Tibial nerve (tissue), 4 donors: ENCODE measurements around the gene KIF26A. TPM values are rescaled to one million over a fixed set of nuclear protein-coding genes. Genes with fewer than 3 reads are reported as not detected.
"Not testable (repeated sequence)": the region's sequence is repeated elsewhere in the genome, so short reads cannot be mapped to it uniquely, and the experiment has no call there.

Experiments
- DNase-seq, 2 donors: peaks; one replicate each; pipeline ENCODE4 v3.0.0-alpha.2; 2019; ENCODE audit warnings: low spot score in 2 of 2
- H3K27ac ChIP-seq, 4 donors: fragments of 200-600 bp; sonication (generic) in 3 of 4; one replicate each; pipeline ENCODE4 v1.5.1; 2017 to 2019; ENCODE audit warnings: mild to moderate bottlenecking in 1 of 4
- H3K27me3 ChIP-seq, 2 donors: fragments of 200-600 bp; sonication (generic) in 1 of 2; one replicate each; pipeline versions ENCODE4 v1.5.1 to v1.6.0; 2017 to 2019
- H3K36me3 ChIP-seq, 3 donors: fragments of 200-600 bp; sonication (generic); one replicate each; pipeline ENCODE4 v1.5.1; 2018 to 2019
- H3K4me1 ChIP-seq, 4 donors: fragments of 200-600 bp; sonication (generic) in 3 of 4; one replicate each; pipeline ENCODE4 v1.5.1; 2017 to 2019
- H3K4me3 ChIP-seq, 4 donors: fragments of 200-600 bp; sonication (generic) in 3 of 4; one replicate each; pipeline ENCODE4 v1.5.1; 2017 to 2019; ENCODE audit warnings: mild to moderate bottlenecking in 1 of 4, moderate library complexity in 1 of 4
- H3K9me3 ChIP-seq, 4 donors: fragments of 200-600 bp; sonication (generic) in 3 of 4; one replicate each; pipeline ENCODE4 v1.5.1; 2017 to 2019
- EP300 ChIP-seq, 2 donors: sonication (generic); formaldehyde crosslinking; IDR thresholded peaks; one replicate each; pipeline ENCODE4 v1.6.1; 2017; ENCODE audit warnings: antibody characterized with exemption in 2 of 2, mild to moderate bottlenecking in 1 of 2
- POLR2A ChIP-seq, 2 donors: fragments of 450-650 bp; IDR thresholded peaks; one replicate each; pipeline ENCODE4 v1.6.1; 2017; ENCODE audit warnings: antibody characterized with exemption in 2 of 2, mild to moderate bottlenecking in 2 of 2, moderate library complexity in 2 of 2
- WGBS, 2 donors: methylation state at CpG; one replicate each; pipeline ENCODE4 v1.1.5; 2018; 5-methylcytosine and 5-hydroxymethylcytosine counted together
- total RNA-seq, 4 donors: library from RNA; depleted of rRNA; stranded (reverse); fragments of >200 nt; gene quantifications; one replicate each; pipeline ENCODE4 v1.1.0, GENCODE V29; 2016
- TF ChIP-seq, protein P1 (sequence below), 5 experiments: fragments of 200-600 bp in 3 of 5; fragments of 450-650 bp in 2 of 5; sonication (generic) in 3 of 5; IDR thresholded peaks; one replicate each; pipeline ENCODE4 v1.5.1; 2016 to 2019; ENCODE audit warnings: antibody characterized with exemption in 5 of 5, mild to moderate bottlenecking in 3 of 5, moderate library complexity in 2 of 5

The KIF26A gene
- total RNA-seq, 4 donors from 2014 or later: 2.6 to 4.2 (median 3.3) TPM

DNA sequence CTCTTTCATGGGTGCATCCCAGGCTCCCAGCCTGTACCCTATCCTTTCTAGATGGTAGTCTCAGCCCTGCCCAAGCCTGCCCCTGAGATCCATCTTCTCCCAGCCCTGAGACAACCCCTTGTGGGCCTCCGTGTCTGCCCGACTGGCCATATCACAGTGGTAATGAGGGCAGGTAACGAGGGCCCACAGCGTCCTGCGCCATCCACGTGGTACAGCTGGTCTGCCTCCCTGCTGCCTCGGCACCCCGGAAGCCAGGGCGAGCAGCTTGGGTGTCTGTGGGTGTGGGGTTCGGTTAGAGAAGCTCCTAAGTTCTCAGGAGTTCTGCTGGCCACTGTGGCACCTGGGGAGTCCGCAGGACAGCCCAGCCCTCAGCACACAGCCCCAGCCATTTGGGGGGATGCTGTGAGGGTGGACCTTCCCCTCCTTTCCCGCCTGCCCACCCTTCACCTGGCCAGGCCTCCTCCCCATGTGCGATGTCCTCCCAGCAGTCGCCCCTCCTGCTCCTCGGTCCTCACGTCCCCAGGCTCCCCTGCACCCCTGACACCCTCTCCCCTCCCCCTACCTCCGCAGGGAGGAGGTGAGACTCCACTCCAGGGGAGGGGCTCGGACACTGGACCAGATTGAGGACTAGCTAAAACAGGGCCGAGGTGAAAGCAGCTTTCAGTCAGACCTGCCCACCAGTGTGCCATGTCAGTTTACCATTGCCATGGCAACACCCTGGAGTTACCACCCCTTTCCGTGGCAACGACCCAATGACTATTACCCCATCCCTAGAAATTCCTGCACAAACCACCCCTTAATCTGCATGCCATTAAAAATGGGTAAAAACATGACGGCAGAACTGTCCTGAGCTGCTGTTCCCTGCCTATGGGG is 69.0 kb downstream of the KIF26A start:
- 82 to 87% methylated on average over 17 to 22 of the region's 22 CpGs for WGBS, 2 donors
- TF ChIP-seq, protein P1, sequence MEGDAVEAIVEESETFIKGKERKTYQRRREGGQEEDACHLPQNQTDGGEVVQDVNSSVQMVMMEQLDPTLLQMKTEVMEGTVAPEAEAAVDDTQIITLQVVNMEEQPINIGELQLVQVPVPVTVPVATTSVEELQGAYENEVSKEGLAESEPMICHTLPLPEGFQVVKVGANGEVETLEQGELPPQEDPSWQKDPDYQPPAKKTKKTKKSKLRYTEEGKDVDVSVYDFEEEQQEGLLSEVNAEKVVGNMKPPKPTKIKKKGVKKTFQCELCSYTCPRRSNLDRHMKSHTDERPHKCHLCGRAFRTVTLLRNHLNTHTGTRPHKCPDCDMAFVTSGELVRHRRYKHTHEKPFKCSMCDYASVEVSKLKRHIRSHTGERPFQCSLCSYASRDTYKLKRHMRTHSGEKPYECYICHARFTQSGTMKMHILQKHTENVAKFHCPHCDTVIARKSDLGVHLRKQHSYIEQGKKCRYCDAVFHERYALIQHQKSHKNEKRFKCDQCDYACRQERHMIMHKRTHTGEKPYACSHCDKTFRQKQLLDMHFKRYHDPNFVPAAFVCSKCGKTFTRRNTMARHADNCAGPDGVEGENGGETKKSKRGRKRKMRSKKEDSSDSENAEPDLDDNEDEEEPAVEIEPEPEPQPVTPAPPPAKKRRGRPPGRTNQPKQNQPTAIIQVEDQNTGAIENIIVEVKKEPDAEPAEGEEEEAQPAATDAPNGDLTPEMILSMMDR (IDR thresholded peaks at IDR 0.05): no peak
- TF ChIP-seq EP300 (IDR thresholded peaks at IDR 0.05): no peak
- no peak for TF ChIP-seq POLR2A (IDR thresholded peaks at IDR 0.05)
- Histone ChIP-seq H3K4me1 (no peaks in the 10 kb centered on the region), H3K9me3 (no peaks in the 10 kb centered on the region), H3K36me3 (no peaks in the 10 kb centered on the region), H3K4me3 (no peak overlapping the region), H3K27me3 (peaks cover 0 to 7% of the 10 kb centered on the region in 2 donors), H3K27ac (no peak overlapping the region)
- no peak for DNase-seq

DNA sequence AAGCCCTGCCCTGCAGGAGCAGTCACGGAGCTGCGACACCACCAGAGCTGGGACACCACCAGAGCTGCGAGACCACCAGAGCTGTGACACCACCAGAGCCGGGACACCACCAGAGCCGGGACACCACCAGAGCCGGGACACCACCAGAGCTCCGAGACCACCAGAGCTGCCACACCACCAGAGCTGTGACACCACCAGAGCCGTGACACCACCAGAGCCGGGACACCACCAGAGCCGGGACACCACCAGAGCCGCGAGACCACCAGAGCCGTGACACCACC is 69.6 kb downstream of the KIF26A start:
- not testable (repeated sequence) for DNase-seq, H3K27ac ChIP-seq, H3K4me1 ChIP-seq, H3K27me3 ChIP-seq, H3K9me3 ChIP-seq, H3K4me3 ChIP-seq, H3K36me3 ChIP-seq
- WGBS, 2 donors: 67 to 92% methylated on average over 2 to 6 of the region's 13 CpGs

DNA sequence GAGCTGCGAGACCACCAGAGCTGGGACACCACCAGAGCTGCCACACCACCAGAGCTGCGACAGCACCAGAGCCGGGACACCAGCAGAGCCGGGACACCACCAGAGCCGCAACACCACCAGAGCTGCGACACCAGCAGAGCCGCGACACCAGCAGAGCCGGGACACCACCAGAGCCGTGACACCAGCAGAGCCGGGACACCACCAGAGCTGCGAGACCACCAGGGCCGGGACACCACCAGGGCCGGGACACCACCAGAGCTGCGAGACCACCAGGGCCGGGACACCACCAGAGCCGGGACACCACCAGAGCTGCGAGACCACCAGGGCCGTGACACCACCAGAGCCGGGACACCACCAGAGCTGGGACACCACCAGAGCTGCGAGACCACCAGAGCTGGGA is 69.9 kb downstream of the KIF26A start:
- not testable (repeated sequence) for H3K4me1 ChIP-seq, H3K27ac ChIP-seq, H3K27me3 ChIP-seq, H3K4me3 ChIP-seq, DNase-seq, H3K9me3 ChIP-seq, H3K36me3 ChIP-seq
- WGBS, 2 donors: 88 to 100% methylated on average over 1 to 8 of the region's 21 CpGs

DNA sequence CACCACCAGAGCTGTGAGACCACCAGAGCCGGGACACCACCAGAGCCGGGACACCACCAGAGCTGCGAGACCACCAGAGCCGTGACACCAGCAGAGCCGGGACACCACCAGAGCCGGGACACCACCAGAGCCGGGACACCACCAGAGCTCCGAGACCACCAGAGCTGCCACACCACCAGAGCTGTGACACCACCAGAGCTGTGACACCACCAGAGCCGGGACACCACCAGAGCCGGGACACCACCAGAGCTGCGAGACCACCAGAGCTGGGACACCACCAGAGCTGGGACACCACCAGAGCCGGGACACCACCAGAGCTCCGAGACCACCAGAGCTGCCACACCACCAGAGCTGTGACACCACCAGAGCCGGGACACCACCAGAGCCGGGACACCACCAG is 70.7 kb downstream of the KIF26A start:
- H3K36me3 ChIP-seq, H3K27me3 ChIP-seq: not testable (repeated sequence)
- WGBS, 2 donors: 88 to 90% methylated on average over 2 to 3 of the region's 15 CpGs

DNA sequence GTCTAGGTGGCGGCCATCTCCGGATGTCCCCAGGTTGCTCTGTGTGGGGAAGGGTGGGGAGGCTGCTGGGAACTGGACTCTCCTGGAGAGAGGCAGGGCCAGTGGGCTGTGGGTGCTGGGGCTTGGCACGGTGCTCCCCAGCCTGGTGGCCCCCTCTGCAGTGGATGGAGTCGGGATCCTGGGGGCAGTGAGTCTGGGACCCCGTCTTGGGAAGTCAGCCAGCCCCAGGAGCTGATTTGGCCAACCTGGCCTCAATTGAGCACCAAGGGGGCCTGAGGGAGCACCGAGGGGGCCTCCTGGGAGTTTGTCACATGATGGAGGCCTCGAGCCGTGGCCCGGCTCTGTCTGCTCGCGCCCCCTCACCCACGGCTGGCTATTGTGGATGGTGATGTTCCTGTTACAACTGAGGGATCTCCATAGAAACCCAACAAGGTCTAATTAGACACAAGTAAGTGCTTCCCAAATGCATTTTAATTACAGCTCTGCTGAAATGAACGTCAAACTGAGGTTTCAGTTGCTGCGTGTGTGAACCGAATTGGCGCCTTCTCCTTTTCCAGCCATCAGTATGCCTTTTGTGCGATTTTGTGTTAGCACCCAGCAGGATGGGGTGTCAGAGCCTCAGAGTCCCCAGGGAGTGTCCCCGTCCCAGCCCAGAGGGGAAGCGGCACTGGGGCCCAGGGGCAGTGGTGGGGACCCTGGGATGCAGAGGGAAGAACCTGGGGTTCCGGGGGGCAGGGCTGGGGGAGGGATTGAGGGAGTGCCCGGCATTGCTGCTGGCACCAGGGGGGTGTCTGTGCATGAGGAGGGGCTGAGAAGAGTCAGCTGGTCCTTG is 71.8 kb downstream of the KIF26A start:
- Histone ChIP-seq H3K9me3 (peaks cover 0 to 5% (median 0%) of the 10 kb centered on the region in 4 donors), H3K4me1 (no peaks in the 10 kb centered on the region), H3K4me3 (no peak overlapping the region), H3K36me3 (no peaks in the 10 kb centered on the region), H3K27ac (no peak overlapping the region), H3K27me3 (no peaks in the 10 kb centered on the region)
- 69% methylated on average over 19 to 21 of the region's 21 CpGs for WGBS, 2 donors
- TF ChIP-seq, protein P1 (IDR thresholded peaks at IDR 0.05): no peak
- TF ChIP-seq EP300 (IDR thresholded peaks at IDR 0.05): no peak
- no peak for TF ChIP-seq POLR2A (IDR thresholded peaks at IDR 0.05)
- DNase-seq: no peak

More for the DNA sequence above, 70.7 kb downstream of the KIF26A start:
- H3K27ac ChIP-seq, DNase-seq, H3K9me3 ChIP-seq, H3K4me3 ChIP-seq, H3K4me1 ChIP-seq: not testable (repeated sequence)

DNA sequence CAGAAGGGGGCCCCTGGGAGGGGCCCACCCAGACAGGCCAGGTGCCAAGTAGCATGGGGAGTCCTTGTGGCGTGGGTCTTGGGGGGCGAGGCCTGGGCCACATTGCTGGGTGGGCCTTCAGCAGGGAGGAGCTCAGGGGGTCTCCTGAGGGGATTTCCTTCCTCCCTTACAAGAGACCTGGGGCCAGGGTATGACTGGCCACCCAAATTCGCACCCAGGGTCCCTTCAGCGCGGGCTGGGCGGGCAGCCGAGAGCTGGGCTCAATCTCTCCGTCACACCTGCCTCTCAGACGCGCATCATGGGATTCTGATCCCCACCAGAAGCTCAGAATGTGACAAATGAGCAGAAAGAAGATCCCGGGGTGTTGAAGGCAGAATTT is 72.4 kb downstream of the KIF26A start:
- TF ChIP-seq POLR2A (IDR thresholded peaks at IDR 0.05) (no peak), EP300 (IDR thresholded peaks at IDR 0.05) (no peak)
- TF ChIP-seq, protein P1 (IDR thresholded peaks at IDR 0.05): no peak
- no peaks in the 10 kb centered on the region for H3K36me3 ChIP-seq
- no peak overlapping the region for H3K4me3 ChIP-seq
- H3K4me1 ChIP-seq: no peaks in the 10 kb centered on the region
- no peak overlapping the region for H3K27ac ChIP-seq
- 81 to 89% methylated on average over 9 to 11 of the region's 11 CpGs for whole genome bisulfite sequencing, 2 donors
- peaks cover 0 to 5% (median 0%) of the 10 kb centered on the region in 4 donors for H3K9me3 ChIP-seq
- no peaks in the 10 kb centered on the region for H3K27me3 ChIP-seq
- no peak for DNase-seq
